ENCODE results near the gene CELF5.

- TF ChIP-seq EP300 (IDR thresholded peaks at IDR 0.05) = no peak
- no peak for TF ChIP-seq CTCF (IDR thresholded peaks at IDR 0.05)
- no peak for TF ChIP-seq POLR2A (IDR thresholded peaks at IDR 0.05)
- no peak for TF ChIP-seq POLR2AphosphoS5 (IDR thresholded peaks at IDR 0.05)
These were observed 69.8 kb downstream of the CELF5 start for GRCh38 chr19:3294080-3294850.
